H9 (cell line): Measurements from ENCODE around the gene ACOXL. TPM values are rescaled to one million over a fixed set of nuclear protein-coding genes. Genes with fewer than 3 reads are reported as not detected.
A peak's percentile ranks its signal among the peaks of the same experiment; 100 is the strongest.

Source experiments
- DNase-seq: peaks from one replicate; pipeline ENCODE4 v3.0.0-alpha.2; 2017
- H2AFZ ChIP-seq: one replicate; pipeline ENCODE4 v1.6.1; 2013; ENCODE audit warnings: mild to moderate bottlenecking, low read length, control low read depth, moderate library complexity
- H2AK5ac ChIP-seq: 2 replicates; pipeline ENCODE4 v1.6.1; 2013; ENCODE audit warnings: low read length, control low read depth, mixed read lengths; ENCODE audit not compliant: insufficient read length
- H2BK120ac ChIP-seq: one replicate; pipeline ENCODE4 v1.6.1; 2013; ENCODE audit warnings: low read depth, mild to moderate bottlenecking, low read length, control low read depth, inconsistent platforms; ENCODE audit not compliant: poor library complexity, severe bottlenecking
- H2BK12ac ChIP-seq: 2 replicates; pipeline ENCODE4 v1.6.1; 2013; ENCODE audit warnings: low read length, control low read depth, mixed read lengths, low read depth; ENCODE audit not compliant: insufficient read length
- H2BK15ac ChIP-seq: 2 replicates; pipeline ENCODE4 v1.6.1; 2013; ENCODE audit warnings: low read depth, low read length, control low read depth
- H2BK20ac ChIP-seq: one replicate; pipeline ENCODE4 v1.6.1; 2013; ENCODE audit warnings: low read depth, mild to moderate bottlenecking, low read length, control low read depth, inconsistent platforms; ENCODE audit not compliant: poor library complexity, severe bottlenecking
- H2BK5ac ChIP-seq: 2 replicates; pipeline ENCODE4 v1.6.1; 2013; ENCODE audit warnings: low read length, control low read depth, mixed read lengths; ENCODE audit not compliant: insufficient read length
- H3K14ac ChIP-seq: 2 replicates; pipeline ENCODE4 v1.6.1; 2013; ENCODE audit warnings: low read length, control low read depth; ENCODE audit not compliant: insufficient read depth
- H3K18ac ChIP-seq: 2 replicates; pipeline ENCODE4 v1.6.1; 2013; ENCODE audit warnings: low read depth, mild to moderate bottlenecking, mixed read lengths, low read length, control low read depth; ENCODE audit not compliant: insufficient read length
- H3K23ac ChIP-seq: 2 replicates; pipeline ENCODE4 v1.6.1; 2013; ENCODE audit warnings: low read length, control low read depth, mixed read lengths, low read depth; ENCODE audit not compliant: insufficient read length
- H3K23me2 ChIP-seq: 2 replicates; pipeline ENCODE4 v1.6.1; 2013; ENCODE audit warnings: low read depth, mild to moderate bottlenecking, mixed read lengths, low read length, control low read depth; ENCODE audit not compliant: insufficient read length, poor library complexity, severe bottlenecking
- H3K27ac ChIP-seq: 2 replicates; pipeline ENCODE4 v1.5.1; 2013; ENCODE audit warnings: low read length, control low read depth, mixed read lengths, low read depth; ENCODE audit not compliant: insufficient read length
- H3K27me3 ChIP-seq: 2 replicates; pipeline ENCODE4 v1.6.1; 2013; ENCODE audit warnings: low read length, control low read depth, inconsistent platforms; ENCODE audit not compliant: insufficient read depth
- H3K4ac ChIP-seq: 2 replicates; pipeline ENCODE4 v1.6.1; 2013; ENCODE audit warnings: low read depth, mild to moderate bottlenecking, control low read depth, inconsistent platforms, low read length, moderate library complexity
- H3K4me1 ChIP-seq: 2 replicates; pipeline ENCODE4 v1.6.1; 2013; ENCODE audit warnings: low read length, control low read depth, inconsistent platforms; ENCODE audit not compliant: insufficient read depth
- H3K4me2 ChIP-seq: 2 replicates; pipeline ENCODE4 v1.6.1; 2013; ENCODE audit warnings: low read length, control low read depth, mixed read lengths; ENCODE audit not compliant: insufficient read length, insufficient read depth
- H3K56ac ChIP-seq: 2 replicates; pipeline ENCODE4 v1.6.1; 2013; ENCODE audit warnings: low read depth, mild to moderate bottlenecking, mixed read lengths, low read length, control low read depth; ENCODE audit not compliant: insufficient read length
- H3K79me1 ChIP-seq: 2 replicates; pipeline ENCODE4 v1.6.1; 2013; ENCODE audit warnings: low read depth, mild to moderate bottlenecking, moderate library complexity, low read length, control low read depth, inconsistent platforms; ENCODE audit not compliant: insufficient read depth, poor library complexity, severe bottlenecking
- H3K79me2 ChIP-seq: 2 replicates; pipeline ENCODE4 v1.6.1; 2013; ENCODE audit warnings: low read length, control low read depth, inconsistent platforms; ENCODE audit not compliant: insufficient read depth
- H3K9ac ChIP-seq: 2 replicates; pipeline ENCODE4 v1.6.1; 2013; ENCODE audit warnings: low read length, control low read depth, mixed read lengths; ENCODE audit not compliant: insufficient read length; ENCODE audit errors: extremely low read depth
- H3K9me3 ChIP-seq: one replicate; pipeline ENCODE4 v1.6.1; 2013; ENCODE audit warnings: low read depth, low read length, inconsistent platforms; ENCODE audit not compliant: control insufficient read depth
- H3T11ph ChIP-seq: one replicate; pipeline ENCODE4 v1.6.1; 2013; ENCODE audit warnings: mild to moderate bottlenecking, low read length, control low read depth, inconsistent platforms
- H4K20me1 ChIP-seq: one replicate; pipeline ENCODE4 v1.6.1; 2013; ENCODE audit not compliant: control insufficient read depth, insufficient read length, insufficient read depth
- H4K5ac ChIP-seq: 2 replicates; pipeline ENCODE4 v1.6.1; 2013; ENCODE audit warnings: low read depth, mild to moderate bottlenecking, mixed read lengths, low read length, control low read depth; ENCODE audit not compliant: insufficient read length
- H4K8ac ChIP-seq: replicated peaks from 2 replicates; pipeline ENCODE4 v1.6.1; 2013; ENCODE audit warnings: low read length, control low read depth, mixed read lengths, low read depth; ENCODE audit not compliant: insufficient read length
- H4K91ac ChIP-seq: 2 replicates; pipeline ENCODE4 v1.6.1; 2013; ENCODE audit warnings: low read depth, mild to moderate bottlenecking, moderate library complexity, mixed read lengths, low read length, control low read depth; ENCODE audit not compliant: insufficient read length
- H3K27ac Mint-ChIP-seq, 3 experiments: 2 replicates in 2 of 3; 3 replicates in 1 of 3; pipeline ENCODE4 v1.8.0; 2020 to 2021; ENCODE audit warnings: mixed read lengths in 3 of 3, mild to moderate bottlenecking in 1 of 3, moderate library complexity in 1 of 3
- H3K27me3 Mint-ChIP-seq: 2 replicates; pipeline ENCODE4 v1.8.0; 2021; ENCODE audit warnings: low read depth, mild to moderate bottlenecking, moderate library complexity, mixed read lengths
- H3K36me3 Mint-ChIP-seq, 3 experiments: 2 replicates in 2 of 3; 3 replicates in 1 of 3; pipeline ENCODE4 v1.8.0; 2020 to 2021; ENCODE audit warnings: low read depth in 3 of 3, mixed read lengths in 3 of 3; ENCODE audit not compliant: insufficient read depth in 1 of 3
- H3K4me1 Mint-ChIP-seq, 2 experiments: 2 replicates each; pipeline ENCODE4 v1.8.0; 2020; ENCODE audit warnings: mixed read lengths in 2 of 2
- H3K4me3 Mint-ChIP-seq, 2 experiments: 2 replicates in 1 of 2; 3 replicates in 1 of 2; pipeline ENCODE4 v1.8.0; 2020 to 2021; ENCODE audit warnings: mild to moderate bottlenecking in 2 of 2, mixed read lengths in 2 of 2, moderate library complexity in 1 of 2
- H3K9me3 Mint-ChIP-seq, 2 experiments: 2 replicates in 1 of 2; 3 replicates in 1 of 2; pipeline ENCODE4 v1.8.0; 2020; ENCODE audit warnings: mild to moderate bottlenecking in 2 of 2, mixed read lengths in 2 of 2, moderate library complexity in 1 of 2
- WGBS: extraction: QIAGEN DNeasy Blood & Tissue Kit; methylation state at CpG from one replicate; pipeline ENCODE4 v1.1.7; 2013; ENCODE audit warnings: missing lambda C conversion rate, low lambda C conversion rate, mixed read lengths; ENCODE audit not compliant: insufficient read length; ENCODE audit errors: extremely low coverage; 5-methylcytosine and 5-hydroxymethylcytosine counted together
- total RNA-seq: library from RNA; stranded (reverse); gene quantifications from 2 replicates; pipeline ENCODE4 v1.2.1, GENCODE V29; 2021
- TF ChIP-seq, protein P1 (sequence below): fragments of 200-600 bp; sonication (generic); conservative IDR thresholded peaks from 3 replicates; pipeline ENCODE4 v1.8.0; 2021; ENCODE audit warnings: antibody characterized with exemption, mild to moderate bottlenecking

ACOXL gene
- total RNA-seq, 1 experiment from 2014 or later, result 37.6 TPM

DNA sequence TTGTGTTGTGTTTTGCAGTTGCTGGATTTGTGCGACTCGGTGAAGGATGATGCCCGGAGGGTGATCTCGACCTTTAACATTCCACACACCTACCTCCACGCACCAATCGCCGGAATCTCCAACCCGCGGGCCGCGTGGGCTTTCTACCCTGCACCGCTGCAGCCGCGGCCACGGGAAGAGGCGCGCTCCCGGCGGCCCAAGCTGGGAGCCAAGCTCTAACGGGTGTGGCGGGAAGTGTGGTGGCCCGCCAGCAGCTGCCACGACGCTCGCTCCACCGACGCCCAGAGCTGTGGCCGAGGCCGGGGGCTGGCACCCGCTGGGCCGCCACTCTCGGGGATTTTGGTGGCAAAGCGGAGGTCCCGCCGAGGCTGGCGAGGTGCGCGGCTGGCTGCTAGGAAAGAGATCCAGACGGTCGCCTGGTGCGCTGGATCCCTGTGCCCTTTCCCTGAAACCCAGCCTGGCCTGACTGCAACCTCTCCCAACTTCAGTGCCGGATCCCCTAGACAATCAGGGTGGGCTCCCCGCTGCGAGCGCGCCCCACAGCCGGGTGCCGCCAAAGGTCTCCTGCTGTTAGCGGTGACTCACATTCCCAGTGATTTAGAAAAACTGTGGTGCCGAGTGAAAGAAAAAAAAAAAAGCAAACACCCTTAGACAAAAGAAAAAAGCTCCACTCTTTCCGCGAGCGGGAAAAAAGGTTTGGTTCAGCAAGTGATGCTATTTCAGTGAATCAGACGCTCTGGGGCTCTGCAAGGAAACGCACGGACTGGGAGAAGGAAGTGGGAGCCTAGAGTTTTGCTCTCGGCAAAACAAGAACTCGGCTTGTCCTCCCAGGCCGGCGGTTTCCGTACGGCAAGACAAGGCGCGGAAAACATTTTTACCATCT lies 385.5 kb downstream of the ACOXL start:
- Histone ChIP-seq H3K23ac (no peak overlapping the region), H4K91ac (no peak overlapping the region), H2BK12ac (no peak overlapping the region), H3K79me2 (no peaks in the 10 kb centered on the region), H3K79me1 (no peaks in the 10 kb centered on the region), H2BK15ac (no peak overlapping the region), H3K9ac (no peak overlapping the region), H3K4me1 (no peaks in the 10 kb centered on the region), H3K18ac (no peak overlapping the region), H2BK5ac (no peak overlapping the region), H2AFZ (no peak overlapping the region), H3T11ph (no peak overlapping the region), H2AK5ac (no peak overlapping the region), H3K27me3 (peaks cover 30% of the 10 kb centered on the region), H2BK20ac (no peak overlapping the region), H3K56ac (no peak overlapping the region), H3K9me3 (no peaks in the 10 kb centered on the region), H4K5ac (no peak overlapping the region), H3K4ac (no peak overlapping the region), H4K20me1 (no peaks in the 10 kb centered on the region), H3K23me2 (peaks cover 48% of the 10 kb centered on the region), H2BK120ac (no peak overlapping the region), H3K4me2 (peak overlapping the region; percentile 84), H4K8ac (no peak overlapping the region), H3K14ac (peak overlapping the region; percentile 55; the same call in 1 of the 2 replicates), H3K27ac (no peak overlapping the region)
- Mint-ChIP-seq H3K36me3 (no peaks in the 10 kb centered on the region; a peak in 2 of 7 replicates), H3K27ac (peak overlapping the region in 1 of 3 experiments; percentile 62; a peak in 2 of 7 replicates), H3K9me3 (peaks cover 3 to 5% of the 10 kb centered on the region in 2 experiments; a peak in 4 of 5 replicates), H3K27me3 (peaks cover 50% of the 10 kb centered on the region), H3K4me3 (peak overlapping the region; percentile 57 to 86), H3K4me1 (peaks cover 23 to 29% of the 10 kb centered on the region in 2 experiments)
- WGBS, result no CpG with 5 or more reads among the region's 64 CpGs
- TF ChIP-seq, protein P1, sequence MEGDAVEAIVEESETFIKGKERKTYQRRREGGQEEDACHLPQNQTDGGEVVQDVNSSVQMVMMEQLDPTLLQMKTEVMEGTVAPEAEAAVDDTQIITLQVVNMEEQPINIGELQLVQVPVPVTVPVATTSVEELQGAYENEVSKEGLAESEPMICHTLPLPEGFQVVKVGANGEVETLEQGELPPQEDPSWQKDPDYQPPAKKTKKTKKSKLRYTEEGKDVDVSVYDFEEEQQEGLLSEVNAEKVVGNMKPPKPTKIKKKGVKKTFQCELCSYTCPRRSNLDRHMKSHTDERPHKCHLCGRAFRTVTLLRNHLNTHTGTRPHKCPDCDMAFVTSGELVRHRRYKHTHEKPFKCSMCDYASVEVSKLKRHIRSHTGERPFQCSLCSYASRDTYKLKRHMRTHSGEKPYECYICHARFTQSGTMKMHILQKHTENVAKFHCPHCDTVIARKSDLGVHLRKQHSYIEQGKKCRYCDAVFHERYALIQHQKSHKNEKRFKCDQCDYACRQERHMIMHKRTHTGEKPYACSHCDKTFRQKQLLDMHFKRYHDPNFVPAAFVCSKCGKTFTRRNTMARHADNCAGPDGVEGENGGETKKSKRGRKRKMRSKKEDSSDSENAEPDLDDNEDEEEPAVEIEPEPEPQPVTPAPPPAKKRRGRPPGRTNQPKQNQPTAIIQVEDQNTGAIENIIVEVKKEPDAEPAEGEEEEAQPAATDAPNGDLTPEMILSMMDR, result no peak
- DNase-seq, result peak; percentile 36
